K562 (cell line): ENCODE data around the gene GRIA2. TPM values are rescaled to one million over a fixed set of nuclear protein-coding genes. Genes with fewer than 3 reads are reported as not detected.
"Not testable (repeated sequence)": the region's sequence is repeated elsewhere in the genome, so short reads cannot be mapped to it uniquely, and the experiment has no call there.

ENCODE experiments used
- ATAC-seq: fragments of 200-7000 bp; cut with Tn5 transposase; 3 replicates; pipeline ENCODE4 v1.9.1; 2020; ENCODE audit warnings: moderate library complexity
- BruUV-seq: library from RNA; stranded (reverse); fragments of 400-500 nt; replicated peaks from 2 replicates; lab custom pipeline; 2021; lab: Mats Ljungman, UMichigan
- CTCF ChIA-PET: fragments of 300-600 bp; formaldehyde crosslinking; extraction: SDS; loops from one replicate; lab custom pipeline; 2021; ENCODE audit warnings: low intra/inter-chr PET ratio; lab: Yijun Ruan, JAX
- POLR2A ChIA-PET: fragments of 300-600, 350-650 bp; sonication (Branson Sonifier 250); formaldehyde crosslinking; extraction: SDS; loops from one replicate; lab custom pipeline; 2021; ENCODE audit warnings: antibody characterized with exemption, inconsistent platforms; lab: Yijun Ruan, JAX
- DNase-seq, 4 experiments: peaks; one replicate each; pipeline versions ENCODE4 v3.0.0 to v3.0.0-alpha.2; 2011 to 2018; ENCODE audit warnings: low spot score in 3 of 4, mixed read lengths in 3 of 4; ENCODE audit errors: extremely low read depth in 1 of 4
- FAIRE-seq: peaks from 2 replicates; lab custom pipeline; 2011; peaks lifted over from hg19 to GRCh38; lab: Jason Lieb, UNC
- H2AFZ ChIP-seq: 2 replicates; pipeline ENCODE4 v1.6.0; 2011; ENCODE audit warnings: low read depth, low read length, control low read depth, inconsistent platforms
- H3K27ac ChIP-seq: fragments of 200-600 bp; 3 replicates; pipeline ENCODE4 v1.8.0; 2011; ENCODE audit warnings: low read depth, mild to moderate bottlenecking, control low read depth, inconsistent platforms, low read length, moderate library complexity, mixed read lengths; ENCODE audit errors: extremely low read depth
- H3K27me3 ChIP-seq, 2 experiments: fragments of 300-600 bp in 1 of 2; 2 replicates in 1 of 2; 3 replicates in 1 of 2; pipeline versions ENCODE4 v1.6.0 to v1.8.0; 2011; ENCODE audit warnings: inconsistent platforms in 2 of 2, low read length in 2 of 2, mild to moderate bottlenecking in 1 of 2, mixed read lengths in 1 of 2, moderate library complexity in 1 of 2; ENCODE audit not compliant: control insufficient read depth in 2 of 2, insufficient read depth in 2 of 2
- H3K36me3 ChIP-seq: fragments of 300-600 bp; 3 replicates; pipeline ENCODE4 v1.8.0; 2011; ENCODE audit warnings: mild to moderate bottlenecking, low read length, inconsistent platforms; ENCODE audit not compliant: control insufficient read depth, insufficient read depth
- H3K4me1 ChIP-seq, 2 experiments: fragments of 200-600 bp in 1 of 2; replicated peaks in 1 of 2; 2 replicates in 1 of 2; 3 replicates in 1 of 2; pipeline versions ENCODE4 v1.5.1 to v1.8.0; 2011; ENCODE audit warnings: inconsistent platforms in 2 of 2, low read length in 2 of 2, mild to moderate bottlenecking in 1 of 2, mixed read lengths in 1 of 2, moderate library complexity in 1 of 2; ENCODE audit not compliant: control insufficient read depth in 2 of 2, insufficient read depth in 2 of 2
- H3K4me2 ChIP-seq: 2 replicates; pipeline ENCODE4 v1.6.1; 2011; ENCODE audit warnings: low read length, control low read depth, inconsistent platforms, mixed read lengths; ENCODE audit not compliant: insufficient read depth
- H3K4me3 ChIP-seq: fragments of 200-600 bp; sonication (generic), shearing (Covaris generic); 2 replicates; pipeline ENCODE4 v1.5.1; 2016; ENCODE audit warnings: control low read depth, inconsistent platforms
- H3K79me2 ChIP-seq: fragments of 200-600 bp; 3 replicates; pipeline ENCODE4 v1.8.0; 2011; ENCODE audit warnings: low read length, inconsistent platforms; ENCODE audit not compliant: control insufficient read depth, insufficient read depth
- H3K9ac ChIP-seq, 2 experiments: 2 replicates each; pipeline versions ENCODE4 v1.6.0 to v1.6.1; 2011; ENCODE audit warnings: low read depth in 2 of 2, low read length in 2 of 2, control low read depth in 1 of 2, inconsistent platforms in 1 of 2, mild to moderate bottlenecking in 1 of 2, mixed read lengths in 1 of 2; ENCODE audit not compliant: insufficient read depth in 1 of 2
- H3K9me1 ChIP-seq: one replicate; pipeline ENCODE4 v1.6.0; 2011; ENCODE audit warnings: inconsistent platforms, mild to moderate bottlenecking, low read length, moderate library complexity; ENCODE audit not compliant: control insufficient read depth, insufficient read depth
- H3K9me3 ChIP-seq: replicated peaks from 2 replicates; pipeline ENCODE4 v1.5.1; 2011; ENCODE audit warnings: low read depth, low read length, inconsistent platforms; ENCODE audit not compliant: control insufficient read depth, insufficient read depth
- H4K20me1 ChIP-seq: replicated peaks from 2 replicates; pipeline ENCODE4 v1.6.1; 2011; ENCODE audit warnings: low read length, inconsistent platforms, mixed read lengths; ENCODE audit not compliant: control insufficient read depth, insufficient read depth
- CBX3 ChIP-seq, 2 experiments: IDR thresholded peaks; 1 replicate in 1 of 2; 2 replicates in 1 of 2; pipeline ENCODE4 v1.6.1; 2012; ENCODE audit warnings: inconsistent platforms in 2 of 2, low read length in 2 of 2, borderline replicate concordance in 1 of 2, control low read depth in 1 of 2
- DMBX1 ChIP-seq: fragments of 250-450 bp; sonication (Bioruptor Pico); IDR thresholded peaks from 2 replicates; pipeline ENCODE4 v1.8.0; 2022; ENCODE audit warnings: inconsistent platforms, mild to moderate bottlenecking, moderate library complexity, borderline replicate concordance
- EP400 ChIP-seq: fragments of 450-650 bp; IDR thresholded peaks from 2 replicates; pipeline ENCODE4 v1.6.1; 2017; ENCODE audit warnings: antibody characterized with exemption, mild to moderate bottlenecking, moderate library complexity
- KDM5B ChIP-seq: fragments of 200-600 bp; sonication (generic); IDR thresholded peaks from 2 replicates; pipeline ENCODE4 v1.6.1; 2012; ENCODE audit warnings: low read depth, mild to moderate bottlenecking, moderate library complexity, low read length, control low read depth, inconsistent platforms; ENCODE audit not compliant: insufficient replicate concordance
- MCM3 ChIP-seq: fragments of 450-650 bp; IDR thresholded peaks from 2 replicates; pipeline ENCODE4 v1.6.1; 2016
- PTBP1 ChIP-seq: fragments of 200-400 bp; formaldehyde crosslinking; IDR thresholded peaks from 2 replicates; pipeline ENCODE4 v1.6.1; 2017; ENCODE audit warnings: low read depth, low read length
- ZBTB49 ChIP-seq: sonication (generic); formaldehyde crosslinking; IDR thresholded peaks from 2 replicates; pipeline ENCODE4 v1.8.0; 2022; ENCODE audit warnings: missing genetic modification reagents, mild to moderate bottlenecking, borderline replicate concordance
- ZBTB8A ChIP-seq: fragments of 450-650 bp; IDR thresholded peaks from 2 replicates; pipeline ENCODE4 v1.6.1; 2018; ENCODE audit warnings: mild to moderate bottlenecking, moderate library complexity; ENCODE audit not compliant: partially characterized antibody
- ZNF277 ChIP-seq: fragments of 250-450 bp; sonication (Bioruptor Pico); IDR thresholded peaks from 2 replicates; pipeline ENCODE4 v1.8.0; 2022; ENCODE audit warnings: inconsistent platforms, mild to moderate bottlenecking, moderate library complexity, borderline replicate concordance
- ZNF79 ChIP-seq: fragments of 250-450 bp; sonication (Bioruptor Pico); IDR thresholded peaks from 2 replicates; pipeline ENCODE4 v1.4.0; 2020; ENCODE audit warnings: low read depth, mild to moderate bottlenecking, moderate library complexity
- WGBS: fragments of 100-300 bp; shearing (Covaris generic); methylation state at CpG from one replicate; pipeline ENCODE4 v1.1.6; 2016; ENCODE audit warnings: low coverage, mixed read lengths; ENCODE audit not compliant: insufficient coverage; ENCODE audit errors: missing lambda C conversion rate; 5-methylcytosine and 5-hydroxymethylcytosine counted together
- in situ Hi-C: fragments of 300-500 bp; cut with MboI; formaldehyde crosslinking; loops from 4 replicates; pipeline ENCODE4 v1.15.0; 2018; ENCODE audit warnings: inconsistent platforms, mixed read lengths
- intact Hi-C: fragments of 100-400 bp; cut with micrococcal nuclease; formaldehyde crosslinking; loops from 2 replicates; pipeline ENCODE4 v1.14.2; 2022
- polyA plus RNA-seq, 8 experiments: library from polyadenylated mRNA; depleted of rRNA in 4 of 8; stranded (reverse) in 5 of 8; unstranded in 3 of 8; fragments of >200 nt; fragmentation: Nextera tagmentation in 2 of 8; fragmentation: Illumina TruSeq in 1 of 8; extraction: Ambion mirVana in 2 of 8; extraction: Trizol in 1 of 8; gene quantifications; 2 replicates each; pipeline versions ENCODE4 v1.2.1 to v1.2.3, GENCODE V29; 2011 to 2014; ENCODE audit warnings: inconsistent platforms in 1 of 8, missing spikeins in 1 of 8
- total RNA-seq, 7 experiments: library from RNA; depleted of rRNA in 6 of 7; stranded (reverse); fragments of >200 nt in 6 of 7; fragmentation: Illumina TruSeq in 2 of 7; extraction: Trizol in 2 of 7; gene quantifications; 2 replicates each; pipeline versions ENCODE4 v1.2.1 to v1.2.3, GENCODE V29; 2011 to 2021; ENCODE audit warnings: low replicate concordance in 1 of 7
- TF ChIP-seq, protein P1 (sequence below): fragments of 250-450 bp; sonication (Bioruptor Pico); IDR thresholded peaks from 2 replicates; pipeline ENCODE4 v1.8.0; 2021; ENCODE audit warnings: borderline replicate concordance, mild to moderate bottlenecking, moderate library complexity; ENCODE audit not compliant: poor library complexity, severe bottlenecking

Gene GRIA2
- total and polyA plus RNA-seq, 9 of the 15 experiments (the other 6 are each of a cell fraction or from before 2014, with no cell fraction given): 0.07 TPM; not detected in 8

DNA sequence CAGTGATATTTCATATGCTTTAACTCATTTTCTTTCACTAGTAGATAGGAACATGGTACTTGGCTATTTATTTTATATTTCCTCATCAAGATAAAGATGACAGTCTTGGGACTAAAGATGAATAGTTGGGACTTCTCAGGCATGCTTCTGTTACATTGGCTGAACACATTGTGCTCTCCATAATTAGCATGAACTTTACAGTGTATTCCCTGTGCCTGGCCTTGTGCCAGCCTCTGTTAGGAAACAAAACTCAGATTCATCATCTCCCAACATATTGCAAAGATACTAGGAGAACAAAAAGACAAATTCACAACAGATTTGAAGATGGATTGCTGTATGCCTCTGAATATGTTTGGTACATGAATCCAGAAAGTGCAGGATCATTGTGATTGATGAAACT is 26.4 kb downstream of the GRIA2 start:
- H3K9me1 ChIP-seq: no peaks in the 10 kb centered on the region
- no TSS peak for BruUV-seq
- H3K9me3 ChIP-seq: no peaks in the 10 kb centered on the region
- FAIRE-seq (no peak), DNase-seq (no peak), ATAC-seq (no peak)
- no peaks in the 10 kb centered on the region for H3K4me1 ChIP-seq
- H2AFZ ChIP-seq: no peak overlapping the region
- ChIA-PET POLR2A (no interaction called here), CTCF (no interaction called here)
- in situ Hi-C loops: no loop called here
- H3K4me3 ChIP-seq: no peak overlapping the region
- no peak for TF ChIP-seq ZNF277
- no peak for TF ChIP-seq ZBTB49
- TF ChIP-seq ZBTB8A: no peak
- TF ChIP-seq DMBX1: no peak
- no peak for TF ChIP-seq CBX3 (IDR thresholded peaks at IDR 0.05; ENCODE audit: borderline replicate concordance in 1 of 2, low read length in 2 of 2)
- TF ChIP-seq MCM3: no peak
- TF ChIP-seq KDM5B: no peak
- TF ChIP-seq EP400: no peak
- no peak for TF ChIP-seq PTBP1
- TF ChIP-seq ZNF79 (CRISPR knock-in tag): no peak
- TF ChIP-seq, protein P1, sequence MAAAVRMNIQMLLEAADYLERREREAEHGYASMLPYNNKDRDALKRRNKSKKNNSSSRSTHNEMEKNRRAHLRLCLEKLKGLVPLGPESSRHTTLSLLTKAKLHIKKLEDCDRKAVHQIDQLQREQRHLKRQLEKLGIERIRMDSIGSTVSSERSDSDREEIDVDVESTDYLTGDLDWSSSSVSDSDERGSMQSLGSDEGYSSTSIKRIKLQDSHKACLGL: no peak
- intact Hi-C loops: no loop called here
- H4K20me1 ChIP-seq: no peaks in the 10 kb centered on the region
- H3K9ac ChIP-seq: no peak overlapping the region
- no peaks in the 10 kb centered on the region for H3K79me2 ChIP-seq
- no peak overlapping the region for H3K27ac ChIP-seq
- no peak overlapping the region for H3K4me2 ChIP-seq
- no peaks in the 10 kb centered on the region for H3K36me3 ChIP-seq
- H3K27me3 ChIP-seq: no peaks in the 10 kb centered on the region

GRCh38 chr4:157258165-157258564 is 37.6 kb downstream of the GRIA2 start:
- H3K4me1 ChIP-seq, intact Hi-C loops, H2AFZ ChIP-seq, H3K27ac ChIP-seq, H3K27me3 ChIP-seq, H3K4me2 ChIP-seq, H4K20me1 ChIP-seq, POLR2A ChIA-PET, DNase-seq, BruUV-seq, H3K36me3 ChIP-seq, in situ Hi-C loops, H3K9me3 ChIP-seq, H3K9me1 ChIP-seq, H3K79me2 ChIP-seq, H3K4me3 ChIP-seq, ATAC-seq, CTCF ChIA-PET, H3K9ac ChIP-seq, FAIRE-seq: not testable (repeated sequence)
- 2% methylated on average over 6 of the region's 6 CpGs for WGBS
